ENCODE results near the gene RETREG1.

GRCh38 chr5:16616536-16617273 is at the start of gene RETREG1:
- TF ChIP-seq CTCF (IDR thresholded peaks at IDR 0.05), result no peak
- TF ChIP-seq POLR2A (IDR thresholded peaks at IDR 0.05), result no peak

Data from lower leg skin (tissue), 3 donors.